B cell (primary cell): ENCODE results near the gene MLNR. TPM values are rescaled to one million over a fixed set of nuclear protein-coding genes. Genes with fewer than 3 reads are reported as not detected.

ENCODE experiments used
- ATAC-seq: fragments of 200-7000 bp; cut with Tn5 transposase; one replicate; pipeline ENCODE4 v1.10.0; 2021; ENCODE audit warnings: low read depth, mild to moderate bottlenecking, moderate number of reproducible peaks, moderate library complexity
- CTCF ChIA-PET: fragments of 350-600 bp; sonication (Branson Sonifier 250); formaldehyde crosslinking; loops from one replicate; lab custom pipeline; 2021; ENCODE audit warnings: antibody characterized with exemption, inconsistent platforms; lab: Charles Lee
- POLR2A ChIA-PET: fragments of 350-600 bp; sonication (Branson Sonifier 250); formaldehyde crosslinking; loops from one replicate; lab custom pipeline; 2021; ENCODE audit warnings: antibody characterized with exemption; lab: Charles Lee
- DNase-seq: peaks from one replicate; pipeline ENCODE4 v3.0.0; 2013
- H2AFZ ChIP-seq: 2 replicates; pipeline ENCODE4 v1.6.1; 2012; ENCODE audit warnings: mild to moderate bottlenecking, low read depth, low read length; ENCODE audit not compliant: insufficient read depth, poor library complexity, severe bottlenecking
- H3K27ac ChIP-seq, 2 donors: 1 replicate in 1 of 2; 2 replicates in 1 of 2; pipeline ENCODE4 v1.5.1; 2012 to 2013; ENCODE audit warnings: low read length in 2 of 2, mild to moderate bottlenecking in 2 of 2, moderate library complexity in 1 of 2
- H3K27me3 ChIP-seq, 4 experiments: fragments of 200-600 bp in 1 of 4; sonication (generic) in 1 of 4; replicated peaks in 1 of 4; 1 replicate in 2 of 4; 2 replicates in 2 of 4; pipeline versions ENCODE4 v1.6.1 to v1.7.0; 2013 to 2016; ENCODE audit warnings: low read length in 3 of 4, mild to moderate bottlenecking in 2 of 4, mixed read lengths in 1 of 4, moderate library complexity in 1 of 4; ENCODE audit not compliant: insufficient read depth in 4 of 4, control insufficient read depth in 3 of 4; ENCODE audit errors: control extremely low read depth in 1 of 4
- H3K36me3 ChIP-seq, 2 experiments: replicated peaks in 1 of 2; 1 replicate in 1 of 2; 2 replicates in 1 of 2; pipeline versions ENCODE4 v1.6.1 to v1.7.1; 2013; ENCODE audit warnings: low read length in 1 of 2; ENCODE audit not compliant: insufficient read depth in 2 of 2, control insufficient read depth in 1 of 2; ENCODE audit errors: control extremely low read depth in 1 of 2, extremely low read depth in 1 of 2
- H3K4me1 ChIP-seq, 2 donors: fragments of 200-600 bp in 1 of 2; sonication (generic) in 1 of 2; 1 replicate in 1 of 2; 2 replicates in 1 of 2; pipeline versions ENCODE4 v1.5.1 to v1.6.1; 2013 to 2017; ENCODE audit warnings: low read length in 2 of 2; ENCODE audit not compliant: control insufficient read depth in 2 of 2, insufficient read depth in 2 of 2
- H3K4me2 ChIP-seq: replicated peaks from 2 replicates; pipeline ENCODE3; 2012; ENCODE audit warnings: mild to moderate bottlenecking, low read depth, low read length; ENCODE audit not compliant: poor library complexity, severe bottlenecking
- H3K4me3 ChIP-seq, 5 experiments: fragments of 200-600 bp in 1 of 5; sonication (generic) in 1 of 5; 1 replicate in 3 of 5; 2 replicates in 2 of 5; pipeline versions ENCODE4 v1.5.1 to v1.7.0; 2011 to 2016; ENCODE audit warnings: low read length in 4 of 5, mild to moderate bottlenecking in 4 of 5, low read depth in 2 of 5, control low read depth in 1 of 5, moderate library complexity in 1 of 5; ENCODE audit not compliant: insufficient read depth in 1 of 5; ENCODE audit errors: control extremely low read depth in 1 of 5, extremely low read depth in 1 of 5
- H3K79me2 ChIP-seq: fragments of 200-600 bp; sonication (generic); one replicate; pipeline ENCODE4 v1.6.0; 2016; ENCODE audit warnings: low read length; ENCODE audit not compliant: control insufficient read depth, insufficient read depth
- H3K9ac ChIP-seq: fragments of 200-600 bp; sonication (generic); 2 replicates; pipeline ENCODE4 v1.6.1; 2017; ENCODE audit warnings: mild to moderate bottlenecking, low read length, moderate library complexity
- H3K9me3 ChIP-seq, 3 donors: one replicate each; pipeline versions ENCODE4 v1.6.1 to v1.7.1; 2013; ENCODE audit warnings: low read length in 2 of 3; ENCODE audit not compliant: control insufficient read depth in 2 of 3, insufficient read depth in 1 of 3; ENCODE audit errors: control extremely low read depth in 1 of 3
- H4K20me1 ChIP-seq: 2 replicates; pipeline ENCODE4 v1.6.0; 2012; ENCODE audit warnings: mild to moderate bottlenecking, low read length; ENCODE audit not compliant: insufficient read depth, control insufficient read depth, poor library complexity, severe bottlenecking
- H3K27ac Mint-ChIP-seq: one replicate; pipeline ENCODE4 v1.8.0; 2021; ENCODE audit warnings: mixed read lengths
- H3K27me3 Mint-ChIP-seq: one replicate; pipeline ENCODE4 v1.8.0; 2021; ENCODE audit warnings: mixed read lengths
- H3K4me1 Mint-ChIP-seq: one replicate; pipeline ENCODE4 v1.8.0; 2021; ENCODE audit warnings: mixed read lengths
- H3K4me3 Mint-ChIP-seq: one replicate; pipeline ENCODE4 v1.8.0; 2021; ENCODE audit warnings: mixed read lengths
- H3K9me3 Mint-ChIP-seq: one replicate; pipeline ENCODE4 v1.8.0; 2022; ENCODE audit warnings: mixed read lengths; ENCODE audit not compliant: insufficient read depth
- EZH2 ChIP-seq: IDR thresholded peaks from 2 replicates; pipeline ENCODE4 v1.6.1; 2012; ENCODE audit warnings: borderline replicate concordance, low read depth, mild to moderate bottlenecking, moderate library complexity, low read length; ENCODE audit not compliant: insufficient read depth, poor library complexity, severe bottlenecking
- WGBS: methylation state at CpG from one replicate; pipeline ENCODE4 v1.1.5; 2013; ENCODE audit warnings: missing lambda C conversion rate; ENCODE audit not compliant: insufficient coverage; 5-methylcytosine and 5-hydroxymethylcytosine counted together
- intact Hi-C: fragments of 100-400 bp; cut with micrococcal nuclease; formaldehyde crosslinking; loops from one replicate; pipeline ENCODE4 v1.10.0; 2022
- polyA plus RNA-seq: library from polyadenylated mRNA; depleted of rRNA; stranded (reverse); fragments of >200 nt; gene quantifications from 2 replicates; pipeline ENCODE4 v1.2.3, GENCODE V29; 2012
- total RNA-seq, 2 donors: library from RNA; stranded (reverse); fragments of 120-200 nt in 1 of 2; gene quantifications; 1 replicate in 1 of 2; 2 replicates in 1 of 2; pipeline versions ENCODE4 v1.2.3 to v1.2.4, GENCODE V29; 2013 to 2022
- TF ChIP-seq, protein P1 (sequence below): fragments of 200-600 bp; IDR thresholded peaks from one replicate; pipeline ENCODE4 v1.8.0; 2022; ENCODE audit warnings: antibody characterized with exemption, mild to moderate bottlenecking

Gene MLNR
- total and polyA plus RNA-seq, 2 donors (not counting 1 experiment from before 2014, with no cell fraction given): not detected

DNA sequence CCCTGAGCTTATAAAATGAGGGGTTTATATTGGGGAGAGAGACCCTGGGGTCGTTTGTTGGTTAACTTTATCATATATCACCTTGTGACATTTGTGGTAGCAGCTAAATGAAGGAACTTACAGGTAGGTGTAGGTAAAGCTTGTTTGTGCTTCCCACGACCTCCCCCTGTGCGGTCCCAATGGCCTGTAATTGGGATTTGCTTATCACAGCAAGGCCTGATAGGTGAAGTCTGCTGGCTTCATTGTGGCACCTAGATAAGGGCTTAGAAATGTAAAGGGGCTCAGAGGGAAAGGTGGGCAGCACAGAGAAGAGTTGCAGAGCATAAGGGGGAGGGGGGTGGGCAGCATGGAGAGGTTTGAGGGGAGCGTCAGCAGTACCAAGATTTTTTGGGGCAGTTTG lies 35.5 kb upstream of the MLNR start:
- peaks cover 12 to 59% of the 10 kb centered on the region in 2 experiments for H3K36me3 ChIP-seq
- H4K20me1 ChIP-seq: no peaks in the 10 kb centered on the region
- TF ChIP-seq, protein P1, sequence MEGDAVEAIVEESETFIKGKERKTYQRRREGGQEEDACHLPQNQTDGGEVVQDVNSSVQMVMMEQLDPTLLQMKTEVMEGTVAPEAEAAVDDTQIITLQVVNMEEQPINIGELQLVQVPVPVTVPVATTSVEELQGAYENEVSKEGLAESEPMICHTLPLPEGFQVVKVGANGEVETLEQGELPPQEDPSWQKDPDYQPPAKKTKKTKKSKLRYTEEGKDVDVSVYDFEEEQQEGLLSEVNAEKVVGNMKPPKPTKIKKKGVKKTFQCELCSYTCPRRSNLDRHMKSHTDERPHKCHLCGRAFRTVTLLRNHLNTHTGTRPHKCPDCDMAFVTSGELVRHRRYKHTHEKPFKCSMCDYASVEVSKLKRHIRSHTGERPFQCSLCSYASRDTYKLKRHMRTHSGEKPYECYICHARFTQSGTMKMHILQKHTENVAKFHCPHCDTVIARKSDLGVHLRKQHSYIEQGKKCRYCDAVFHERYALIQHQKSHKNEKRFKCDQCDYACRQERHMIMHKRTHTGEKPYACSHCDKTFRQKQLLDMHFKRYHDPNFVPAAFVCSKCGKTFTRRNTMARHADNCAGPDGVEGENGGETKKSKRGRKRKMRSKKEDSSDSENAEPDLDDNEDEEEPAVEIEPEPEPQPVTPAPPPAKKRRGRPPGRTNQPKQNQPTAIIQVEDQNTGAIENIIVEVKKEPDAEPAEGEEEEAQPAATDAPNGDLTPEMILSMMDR: no peak
- TF ChIP-seq EZH2: no peak
- no peaks in the 10 kb centered on the region for H3K79me2 ChIP-seq
- Mint-ChIP-seq H3K4me1 (peaks cover 2% of the 10 kb centered on the region), H3K4me3 (no peak overlapping the region), H3K9me3 (no peaks in the 10 kb centered on the region), H3K27me3 (no peaks in the 10 kb centered on the region), H3K27ac (peak overlapping the region; percentile 37)
- H3K9me3 ChIP-seq: no peaks in the 10 kb centered on the region
- H3K4me1 ChIP-seq: no peaks in the 10 kb centered on the region
- no peak overlapping the region for H2AFZ ChIP-seq
- no peak overlapping the region for H3K4me3 ChIP-seq
- WGBS: 90% methylated on average over 3 of the region's 4 CpGs
- ChIA-PET CTCF (no interaction called here), POLR2A (no interaction called here)
- DNase-seq (no peak), ATAC-seq (no peak)
- no peak overlapping the region for H3K4me2 ChIP-seq
- H3K27ac ChIP-seq: no peak overlapping the region
- intact Hi-C loops: no loop called here
- H3K27me3 ChIP-seq: no peaks in the 10 kb centered on the region
- no peak overlapping the region for H3K9ac ChIP-seq

- POLR2A ChIA-PET: no interaction called here
- WGBS: no CpG with 5 or more reads among the region's 1 CpG
- H3K4me3 Mint-ChIP-seq: no peak overlapping the region
Measured at GRCh38 chr13:49185264-49185663, 34.9 kb upstream of the MLNR start.

More at GRCh38 chr13:49185264-49185663, 34.9 kb upstream of the MLNR start:
- DNase-seq: no peak
- Histone ChIP-seq H3K27ac (no peak overlapping the region), H3K4me1 (no peaks in the 10 kb centered on the region), H3K27me3 (no peaks in the 10 kb centered on the region), H3K36me3 (peaks cover 9 to 52% of the 10 kb centered on the region in 2 experiments), H3K4me3 (no peak overlapping the region), H3K9me3 (no peaks in the 10 kb centered on the region), H3K4me2 (no peak overlapping the region), H4K20me1 (no peaks in the 10 kb centered on the region), H2AFZ (no peak overlapping the region), H3K9ac (no peak overlapping the region), H3K79me2 (no peaks in the 10 kb centered on the region)
- Mint-ChIP-seq H3K27ac (no peak overlapping the region), H3K27me3 (no peaks in the 10 kb centered on the region), H3K9me3 (no peaks in the 10 kb centered on the region), H3K4me1 (peaks cover 2% of the 10 kb centered on the region)
- no peak for ATAC-seq
- intact Hi-C loops: no loop called here
- TF ChIP-seq EZH2: no peak
- TF ChIP-seq, protein P1: no peak
- CTCF ChIA-PET: no interaction called here
